Erythroblast (primary cell): Measurements from ENCODE around the gene FH.

ENCODE experiments used
- GATA1 ChIP-seq: IDR thresholded peaks from 2 replicates; pipeline ENCODE4 v1.6.1; 2011; ENCODE audit warnings: low read depth, mild to moderate bottlenecking, control low read depth, low read length, moderate library complexity
- POLR2A ChIP-seq: IDR thresholded peaks from 2 replicates; pipeline ENCODE4 v1.6.1; 2011; ENCODE audit warnings: mild to moderate bottlenecking, low read length

DNA sequence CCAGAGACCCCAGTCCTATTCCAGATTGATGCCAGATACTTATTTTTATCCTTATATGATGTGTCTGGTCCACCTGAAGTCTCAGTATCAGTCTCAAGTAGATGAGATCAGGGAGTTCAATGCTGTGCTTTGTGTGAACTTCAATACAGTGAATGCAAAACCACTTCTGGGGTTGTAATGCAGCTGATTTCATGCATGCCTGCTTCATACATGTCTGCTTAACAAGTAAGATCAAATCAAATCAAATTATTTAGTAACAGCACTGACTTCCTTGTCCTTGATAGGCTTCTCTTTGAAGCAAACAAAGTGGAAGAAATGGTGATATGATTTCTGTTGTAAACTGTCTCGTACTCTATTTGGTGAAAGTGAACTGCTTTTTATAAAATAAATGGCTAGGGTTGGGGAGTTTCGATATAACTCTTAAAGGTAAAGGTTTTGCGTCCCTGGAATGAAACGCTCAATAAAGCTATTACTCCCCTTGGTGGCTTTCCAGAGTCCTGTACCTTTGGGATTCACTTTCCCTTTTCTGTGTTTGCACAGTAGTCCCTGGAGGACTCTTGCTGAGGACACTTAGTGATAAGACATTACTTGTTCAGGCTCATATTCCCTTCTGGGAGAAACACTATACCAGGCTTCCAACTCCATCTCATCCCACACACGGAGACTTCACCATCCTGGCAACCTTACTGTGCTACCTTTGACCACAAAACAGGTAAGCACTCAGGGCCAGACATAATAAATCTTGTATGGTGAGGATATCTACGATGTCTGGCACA is 59.3 kb downstream of the FH start:
- TF ChIP-seq POLR2A (no peak), GATA1 (no peak)
